Activated CD8-positive, alpha-beta memory T cell treated with anti-CD3 and anti-CD28 coated beads, Interleukin-2, amount 50 U/mL, for 24 hours (primary cell): ENCODE measurements around the gene KHDC1L.
"Not testable (repeated sequence)": the region's sequence is repeated elsewhere in the genome, so short reads cannot be mapped to it uniquely, and the experiment has no call there.

ENCODE experiments used
- DNase-seq: peaks from one replicate; pipeline ENCODE4 v3.0.0-alpha.2; 2020; ENCODE audit errors: extremely low read depth

KHDC1L gene, protein sequence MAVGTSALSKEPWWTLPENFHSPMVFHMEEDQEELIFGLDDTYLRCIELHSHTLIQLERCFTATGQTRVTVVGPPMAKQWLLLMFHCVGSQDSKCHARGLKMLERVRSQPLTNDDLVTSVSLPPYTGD

DNA sequence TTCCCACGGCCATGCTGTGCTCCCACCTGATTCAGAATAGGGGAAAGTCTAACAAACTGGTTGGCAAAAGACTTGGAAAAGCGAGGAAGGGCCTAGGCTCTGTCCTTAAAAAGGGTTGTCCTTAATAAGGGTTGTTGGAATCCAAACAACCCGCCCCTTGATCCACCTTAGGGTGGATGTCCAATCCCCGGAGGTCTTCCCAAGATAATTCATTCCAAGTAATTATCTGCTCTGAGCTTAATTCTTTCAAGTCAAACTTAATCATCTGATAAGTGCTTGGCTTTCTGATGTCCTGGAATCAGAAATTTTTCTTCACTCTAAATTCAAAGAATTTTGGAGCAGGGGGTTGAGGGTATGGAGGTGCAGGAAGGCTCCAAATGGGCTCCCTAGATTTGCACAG is at the start of gene KHDC1L:
KHDC1L (minus strand) TSS at position 101 of the 400 bp plus-strand sequence; CDS start at position 13, 88 bp downstream.
- DNase-seq: no peak

DNA sequence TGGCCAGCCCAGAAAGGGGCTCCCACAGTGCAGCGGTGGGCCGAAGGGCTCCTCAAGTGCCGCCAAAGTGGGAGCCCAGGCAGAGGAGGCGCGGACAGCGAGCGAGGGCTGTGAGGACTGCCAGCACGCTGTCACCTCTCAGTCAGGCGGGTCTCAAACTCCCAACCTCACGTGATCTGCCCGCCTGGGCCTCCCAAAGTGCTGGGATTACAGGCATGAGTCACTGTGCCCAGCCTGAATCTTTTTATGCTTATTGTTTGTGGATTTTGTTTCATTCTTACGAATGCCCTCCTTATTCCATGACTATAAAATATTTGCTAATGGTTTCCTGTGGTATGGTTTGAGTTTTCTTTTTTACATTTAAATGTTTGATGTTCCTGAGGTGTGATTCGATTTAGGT is 44.0 kb upstream of the KHDC1L start:
- not testable (repeated sequence) for DNase-seq

DNA sequence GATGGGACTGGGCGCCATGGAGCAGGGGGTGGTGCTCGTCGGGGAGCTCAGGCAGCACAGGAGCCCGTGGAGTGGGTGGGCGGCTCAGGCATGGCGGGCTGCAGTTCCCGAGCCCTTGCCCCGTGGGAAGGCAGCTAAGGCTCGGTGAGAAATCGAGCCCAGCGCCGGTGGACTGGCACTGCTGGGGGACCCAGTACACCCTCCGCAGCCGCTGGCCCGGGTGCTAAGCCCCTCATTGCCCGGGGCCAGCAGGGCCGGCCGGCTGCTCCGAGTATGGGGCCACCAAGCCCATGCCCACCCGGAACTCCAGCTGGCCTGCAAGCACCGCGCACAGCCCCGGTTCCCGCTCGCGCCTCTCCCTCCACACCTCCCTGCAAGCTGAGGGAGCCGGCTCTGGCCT is 43.6 kb upstream of the KHDC1L start:
- not testable (repeated sequence) for DNase-seq

DNA sequence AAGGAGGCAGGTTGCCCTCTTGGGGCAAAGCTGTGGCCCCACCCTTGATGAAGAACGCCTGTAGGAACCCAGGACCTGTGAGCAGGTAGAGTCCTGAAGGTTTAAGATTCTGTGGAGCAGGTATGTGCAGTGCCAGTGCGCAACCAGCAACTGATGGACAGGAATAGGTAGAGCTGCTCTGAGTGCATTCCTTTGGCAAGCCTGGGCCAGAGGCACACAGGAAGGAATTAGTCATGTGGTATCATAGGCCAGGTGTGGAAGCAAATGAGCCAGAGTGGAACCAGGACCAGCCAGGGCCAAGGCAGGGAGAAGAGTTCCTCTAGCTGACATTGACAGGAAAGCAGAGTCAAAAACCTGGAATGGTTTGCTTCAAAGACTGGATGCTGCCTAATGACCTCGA is 39.1 kb upstream of the KHDC1L start:
- no peak for DNase-seq

DNA sequence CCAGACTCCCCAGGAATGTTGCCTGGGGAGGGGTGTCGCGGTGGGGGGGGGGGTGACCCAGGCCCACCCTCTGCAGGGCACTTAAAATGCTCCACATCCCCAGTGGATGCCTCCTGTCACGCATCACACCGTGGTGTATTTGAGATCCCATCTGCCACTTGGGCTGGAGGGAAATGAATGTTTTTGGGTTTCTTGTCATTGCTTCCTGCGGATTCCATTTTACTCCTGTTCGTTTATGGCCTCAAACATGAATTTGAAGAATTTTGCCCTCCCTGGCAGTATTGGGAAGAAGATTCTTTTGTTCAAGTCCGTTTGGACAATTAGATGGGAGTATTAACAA is 38.2 kb upstream of the KHDC1L start:
- no peak for DNase-seq

DNA sequence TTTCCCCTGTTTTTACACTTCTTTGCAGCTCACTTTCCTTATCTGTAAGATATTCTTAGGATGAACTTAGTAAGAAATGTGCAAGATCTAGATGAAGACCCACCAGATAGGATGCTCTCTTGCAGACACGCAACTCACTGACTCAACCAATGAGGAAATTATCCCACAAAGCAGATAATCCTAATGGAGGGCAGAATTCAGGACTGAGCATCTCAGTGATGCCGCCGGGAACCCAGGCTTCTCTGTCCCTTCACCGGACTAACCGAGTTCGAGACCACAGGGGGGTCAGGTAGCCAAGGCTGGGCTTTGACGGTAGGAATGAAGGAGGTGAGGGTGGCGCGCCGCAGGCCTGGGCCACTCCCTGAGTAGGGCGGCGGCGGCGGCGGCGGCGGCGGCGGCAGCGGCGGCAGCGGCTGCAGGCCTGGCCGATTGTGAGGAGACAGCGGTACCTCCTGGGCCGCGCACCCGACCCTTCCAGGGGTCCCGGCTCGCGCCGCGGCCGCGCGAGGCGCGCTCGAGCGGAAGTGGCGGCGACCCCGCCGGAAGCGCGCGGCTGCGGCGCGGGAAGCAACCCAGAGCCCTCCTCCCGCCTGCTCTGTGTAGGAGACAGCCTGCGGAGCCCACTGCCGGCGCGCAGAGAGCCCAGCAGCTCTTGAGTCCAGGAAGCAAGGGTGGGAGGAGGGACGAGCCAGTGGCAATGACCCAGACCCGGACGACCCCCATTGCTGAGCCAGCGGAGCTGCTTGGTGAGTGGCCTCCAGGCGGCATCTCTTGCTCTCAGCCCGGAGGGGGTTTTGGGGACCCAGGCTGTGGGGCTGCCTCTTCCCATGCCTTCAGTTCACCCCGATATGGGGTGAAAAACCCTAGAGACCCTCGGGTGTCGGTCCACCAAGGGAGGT is 37.6 kb upstream of the KHDC1L start, which contains the start of gene KHDC1:
KHDC1 (minus strand) TSS at position 526 of the 899 bp plus-strand sequence. CDS start 20,679 bp downstream, outside the sequence.
- DNase-seq: no peak

DNA sequence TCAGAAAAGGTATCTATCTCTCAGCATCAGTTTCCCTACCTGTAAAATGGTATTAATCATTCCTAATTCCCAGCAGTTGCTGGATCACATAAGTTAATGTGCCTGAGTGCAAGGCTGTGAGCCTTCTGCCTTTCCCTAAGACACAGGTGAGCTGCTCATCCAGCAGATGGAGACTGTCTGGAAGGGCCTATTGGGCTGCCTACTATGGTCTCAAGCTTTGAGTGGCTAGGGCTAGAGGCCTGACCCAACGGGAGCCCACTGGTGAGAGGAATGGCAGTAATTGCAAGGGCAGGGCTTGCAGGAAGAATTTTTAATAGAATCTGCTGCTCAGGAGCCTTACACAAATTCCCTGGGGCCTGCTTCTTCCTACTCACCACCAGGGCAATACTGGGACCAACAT is 33.4 kb upstream of the KHDC1L start:
- no peak for DNase-seq

DNA sequence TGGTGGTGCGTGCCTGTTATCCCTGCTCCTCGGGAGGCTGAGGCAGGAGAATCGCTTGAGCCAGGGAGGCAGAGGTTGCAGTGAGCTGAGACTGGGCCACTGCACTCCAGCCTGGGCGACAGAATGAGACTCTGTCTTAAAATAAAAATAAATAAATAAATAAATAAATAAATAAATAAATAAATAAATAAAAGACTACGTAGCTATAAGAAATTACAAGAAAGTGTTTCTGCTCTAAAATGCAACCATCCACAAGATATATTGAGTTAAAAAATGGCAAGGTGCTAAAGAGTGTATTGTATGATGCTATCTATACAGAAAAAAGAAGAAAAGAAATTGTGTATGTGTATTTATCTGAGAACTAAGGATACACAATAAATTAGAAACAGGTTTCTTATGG is 29.0 kb upstream of the KHDC1L start:
- DNase-seq: not testable (repeated sequence)

DNA sequence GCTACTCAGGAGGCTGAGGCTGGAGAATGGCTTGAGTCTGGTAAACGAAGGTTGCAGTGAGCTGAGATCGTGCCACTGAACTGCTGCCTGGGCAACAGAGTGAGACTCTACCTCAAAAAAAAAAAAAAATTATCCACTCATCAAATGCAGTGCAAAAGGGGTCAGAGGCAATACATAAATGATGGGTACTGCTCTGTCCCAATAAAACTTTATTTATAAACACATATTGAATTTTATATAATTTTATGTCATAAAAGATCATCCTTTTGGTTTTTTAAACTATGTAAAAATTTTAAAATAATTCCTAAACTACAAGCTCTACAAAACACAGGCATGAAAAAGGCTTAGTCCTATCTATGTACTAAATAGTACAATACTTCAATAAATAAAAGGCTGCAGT is 27.4 kb upstream of the KHDC1L start:
- DNase-seq: no peak

DNA sequence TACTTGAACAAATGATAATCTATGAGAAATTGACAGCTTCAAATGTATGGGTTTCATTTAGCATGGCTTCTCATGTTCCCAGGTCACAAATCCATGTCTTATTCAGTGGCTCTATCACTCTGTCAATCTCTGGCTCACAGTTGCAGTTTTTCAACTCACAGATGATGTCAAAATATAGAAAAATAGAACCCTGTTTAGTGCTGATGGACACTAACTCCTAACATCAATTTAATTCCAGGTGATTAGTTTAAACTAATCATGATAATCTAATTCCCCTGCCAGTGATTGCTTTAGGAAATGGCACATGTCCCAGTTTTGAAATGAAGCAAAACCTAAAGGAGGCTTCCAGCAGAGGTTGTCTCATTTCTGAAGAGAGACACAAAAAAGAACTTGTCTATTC is 24.7 kb upstream of the KHDC1L start:
- DNase-seq: no peak

DNA sequence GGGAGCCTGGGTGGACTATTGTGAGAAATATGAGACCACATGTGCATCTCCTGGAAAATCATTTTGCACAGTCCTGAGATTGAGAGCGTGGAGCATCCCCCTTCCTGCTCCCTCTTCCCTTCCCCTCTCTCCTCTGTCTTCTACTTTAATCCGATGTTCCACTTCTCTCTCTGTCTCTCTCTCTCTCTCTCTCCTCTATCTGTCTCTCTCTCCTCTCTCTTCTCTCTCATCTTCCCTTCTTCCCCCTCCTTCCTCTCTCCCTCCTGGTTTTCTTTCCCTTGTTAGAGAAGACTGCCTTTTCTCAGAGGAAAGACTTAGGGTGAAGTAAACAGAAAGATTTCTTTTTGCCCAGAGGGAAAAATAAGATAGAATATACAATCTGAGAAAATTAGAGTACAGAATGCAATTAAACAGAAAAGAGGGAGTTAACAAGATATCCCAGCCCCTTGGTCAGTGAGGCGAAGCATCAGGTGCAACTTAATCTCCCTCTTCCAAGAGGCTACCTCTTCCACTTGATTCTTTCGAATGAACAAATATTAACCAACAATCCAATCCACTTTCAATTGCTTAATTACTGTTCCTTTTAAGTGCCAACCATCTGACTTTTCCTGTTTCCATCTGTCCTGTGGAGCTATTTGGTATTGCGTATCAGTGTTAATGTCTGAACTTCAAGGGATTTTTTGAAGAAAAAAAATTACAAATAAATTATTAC is 23.1 kb upstream of the KHDC1L start:
- no peak for DNase-seq

DNA sequence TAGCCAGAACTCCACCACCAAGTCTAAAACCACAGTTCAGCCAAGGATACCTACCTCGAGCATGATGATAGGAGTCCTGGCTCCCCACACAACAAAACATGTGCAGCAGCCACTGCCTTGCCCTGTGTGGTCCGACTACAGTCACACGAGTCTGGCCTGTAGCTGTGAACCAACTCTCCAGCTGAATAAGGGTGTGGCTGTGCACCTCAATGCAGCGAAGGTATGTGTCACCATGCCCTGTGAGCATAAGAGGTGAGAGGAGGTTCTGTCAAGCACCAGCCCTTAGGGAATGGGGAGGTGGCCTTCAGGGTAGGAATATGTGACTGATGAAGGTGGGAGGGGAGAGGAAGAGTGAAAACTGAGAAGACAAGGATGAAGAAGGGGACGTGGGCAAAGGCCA is 16.7 kb upstream of the KHDC1L start:
- no peak for DNase-seq

DNA sequence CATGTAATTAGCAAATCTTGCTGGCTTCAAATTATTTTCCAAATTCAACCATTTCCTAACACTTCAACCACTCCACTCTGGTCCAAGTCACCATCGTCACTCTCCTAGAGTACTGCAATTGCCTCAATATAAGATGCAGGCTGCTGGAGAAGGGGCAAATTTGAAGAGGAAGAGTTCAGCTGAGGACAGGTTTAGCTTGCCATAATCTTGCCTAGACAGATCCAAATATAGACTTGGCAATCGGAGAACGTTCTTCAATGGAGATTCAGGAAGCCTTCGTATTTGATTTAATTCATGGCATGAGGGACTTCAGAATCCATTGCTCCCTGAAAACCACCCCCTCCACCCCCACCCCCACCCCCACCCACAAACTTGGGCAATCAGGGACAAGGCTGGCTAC is 15.4 kb upstream of the KHDC1L start:
- DNase-seq: no peak

DNA sequence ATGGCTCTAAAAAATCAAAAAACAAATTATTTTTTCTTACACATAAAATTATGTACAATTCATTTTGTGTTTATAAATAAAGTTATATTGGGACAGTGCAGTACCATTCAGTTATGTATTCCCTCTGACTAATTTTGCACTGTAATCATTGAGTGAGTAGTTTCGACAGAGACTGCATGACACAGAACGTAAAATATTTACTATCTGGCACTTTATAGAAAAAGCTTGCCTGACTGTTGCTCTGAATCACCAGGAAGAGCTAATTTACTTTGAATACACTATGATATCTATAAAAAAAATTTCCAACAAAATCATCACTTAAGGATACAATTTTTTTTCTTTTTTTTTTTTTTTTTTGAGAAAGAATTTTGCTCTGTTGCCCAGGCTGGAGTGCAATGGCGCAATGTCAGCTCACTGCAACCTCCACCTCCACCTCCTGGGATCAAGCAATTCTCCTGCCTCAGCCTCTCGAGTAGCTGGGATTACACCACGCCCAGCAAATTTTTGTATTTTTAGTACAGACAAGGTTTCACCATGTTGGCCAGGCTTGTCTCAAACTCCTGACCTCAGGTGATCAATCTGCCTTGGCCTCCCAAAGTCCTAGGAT is 11.0 kb upstream of the KHDC1L start:
- DNase-seq: no peak

DNA sequence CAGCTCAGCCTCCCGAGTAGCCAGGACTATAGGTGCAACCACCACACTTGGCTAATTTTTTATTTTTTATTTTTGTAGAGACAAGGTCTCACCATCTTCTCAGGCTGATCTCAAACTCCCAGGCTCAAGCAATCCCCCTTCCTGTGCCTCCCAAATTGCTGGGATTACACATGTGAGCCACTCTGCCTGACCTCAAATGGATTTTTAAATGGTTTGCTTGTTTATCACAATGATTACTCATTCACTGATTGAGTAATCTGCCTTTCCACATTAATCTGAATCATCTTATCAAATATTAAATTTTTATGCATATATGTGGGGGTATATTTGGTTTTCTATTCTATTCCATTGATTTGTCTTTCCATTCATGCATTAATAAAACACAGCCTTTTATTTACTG is 9.4 kb upstream of the KHDC1L start:
- DNase-seq: no peak

DNA sequence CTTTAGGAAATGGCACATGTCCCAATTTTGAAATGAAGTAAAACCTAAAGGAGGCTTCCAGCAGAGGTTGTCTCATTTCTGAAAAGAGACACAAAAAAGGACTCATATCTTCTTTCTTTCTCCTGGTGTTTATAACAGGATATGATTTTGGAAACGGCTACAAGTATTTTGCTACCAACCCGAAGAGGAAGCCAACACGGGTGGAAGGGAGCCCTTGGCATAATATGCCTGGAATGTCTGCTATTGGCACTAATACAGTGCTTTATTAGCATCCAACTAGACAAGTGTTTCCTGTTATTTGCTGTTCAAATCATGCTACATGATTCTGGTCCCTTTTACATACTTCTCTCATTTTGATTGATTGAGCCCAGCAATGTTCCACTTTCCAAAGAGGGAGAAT is 8.7 kb upstream of the KHDC1L start:
- not testable (repeated sequence) for DNase-seq

DNA sequence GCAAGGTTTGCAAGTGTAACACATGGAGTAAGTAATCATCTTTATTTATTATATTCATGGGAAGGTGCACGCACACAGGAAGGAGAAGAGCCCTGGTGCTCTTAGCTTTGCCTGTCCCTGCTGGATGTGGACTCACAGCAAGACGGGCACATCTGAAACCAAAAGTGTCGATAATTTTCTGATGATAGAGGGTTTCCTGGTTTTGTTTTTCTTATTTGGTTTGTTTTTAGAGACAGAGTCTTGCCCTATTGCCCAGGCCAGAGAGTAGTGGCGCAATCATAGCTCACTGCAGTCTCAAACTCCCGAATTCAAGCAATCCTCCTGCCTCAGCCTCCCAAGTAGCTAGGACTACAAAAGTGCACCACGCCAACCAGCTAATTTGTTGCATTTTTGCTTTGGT is 7.8 kb upstream of the KHDC1L start:
- DNase-seq: no peak

DNA sequence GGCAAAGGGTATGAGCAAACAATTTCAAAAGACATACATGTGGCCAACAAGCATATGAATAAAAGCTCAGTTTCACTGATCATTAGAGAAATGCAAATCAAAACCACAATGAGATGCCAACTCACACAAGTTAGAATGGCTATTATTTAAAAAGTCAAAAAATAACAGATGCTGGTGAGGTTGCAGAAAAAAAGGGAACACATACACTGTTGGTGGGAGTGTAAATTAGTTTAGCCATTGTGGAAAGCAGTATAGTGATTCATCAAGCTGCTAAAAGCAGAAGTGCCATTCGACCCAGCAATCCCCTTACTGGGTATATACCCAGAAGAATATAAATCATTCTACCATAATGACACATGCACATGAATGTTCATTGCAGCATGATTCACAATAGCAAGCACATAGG is 6.7 kb upstream of the KHDC1L start:
- DNase-seq: no peak

DNA sequence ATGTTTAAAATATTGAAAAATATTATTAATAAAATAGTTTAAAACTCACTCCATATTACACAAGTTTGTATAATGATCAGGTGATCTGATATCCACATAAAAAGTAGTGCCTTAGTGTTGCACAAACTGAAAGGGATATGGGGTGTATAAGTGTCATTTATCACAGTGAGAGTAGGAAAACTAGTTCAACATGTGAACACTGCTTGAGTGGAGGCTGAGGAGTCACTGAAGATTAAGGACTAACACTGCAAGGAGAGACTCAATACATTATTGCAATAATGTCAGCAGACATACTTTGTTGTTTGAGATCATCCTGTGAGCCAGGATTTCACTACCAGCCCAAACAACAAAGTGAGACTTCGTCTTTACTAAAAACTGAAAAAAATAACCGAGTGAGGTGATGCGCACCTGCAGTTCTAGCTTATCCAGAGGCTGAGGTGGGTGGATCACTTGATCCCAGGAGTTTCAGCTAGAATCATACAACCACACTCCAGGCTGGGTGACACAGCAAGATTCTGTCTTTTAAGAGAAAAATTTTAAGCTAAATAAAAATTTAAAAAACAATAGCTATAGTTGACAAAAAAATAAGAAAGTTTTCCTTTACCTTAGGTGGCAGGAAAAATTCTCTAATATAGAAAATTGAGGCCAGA is 2.4 kb upstream of the KHDC1L start:
- no peak for DNase-seq

DNA sequence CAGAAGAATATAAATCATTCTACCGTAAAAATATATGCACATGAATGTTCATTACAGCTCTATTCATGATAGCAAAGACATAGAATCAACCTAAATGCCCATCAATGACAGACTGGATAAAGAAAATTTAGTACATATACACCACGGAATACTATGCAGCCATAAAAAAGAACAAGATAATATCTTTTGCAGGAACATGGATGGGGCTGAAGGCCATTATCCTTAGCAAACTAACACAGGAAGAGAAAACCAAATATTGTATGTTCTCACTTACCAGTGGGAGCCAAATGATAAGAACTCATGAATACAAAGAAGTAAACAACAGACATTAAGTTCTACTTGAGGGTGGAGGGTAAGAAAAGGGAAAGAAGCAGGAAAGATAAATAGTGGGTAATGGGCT is 8.4 kb downstream of the KHDC1L start:
- DNase-seq: no peak

DNA sequence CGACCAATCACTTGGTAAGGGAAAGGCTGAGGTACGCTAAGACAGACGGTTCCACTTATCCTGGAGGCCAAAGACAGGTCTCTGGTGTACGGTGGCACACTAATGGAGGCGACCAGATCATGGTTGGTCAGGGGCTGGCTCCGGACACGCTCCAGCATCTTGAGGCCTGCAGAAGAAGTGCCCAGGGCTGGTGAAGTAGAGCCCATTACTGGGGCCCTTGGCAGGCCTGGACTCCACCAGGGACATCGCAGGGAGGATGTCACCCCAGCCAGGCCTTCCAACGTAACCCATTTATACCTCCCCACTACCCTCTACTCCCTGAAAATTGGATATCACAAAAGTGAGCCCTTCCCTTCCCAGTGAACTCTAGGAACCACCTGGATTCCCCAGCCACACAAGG is 16.2 kb downstream of the KHDC1L start:
- no peak for DNase-seq
